Upper lobe of left lung (tissue), 6 donors: Measurements from ENCODE around the gene CTSH. TPM values are rescaled to one million over a fixed set of nuclear protein-coding genes. Genes with fewer than 3 reads are reported as not detected.

Experiments
- ATAC-seq, 2 donors: fragments of 200-7000 bp; cut with Tn5 transposase; one replicate each; pipeline ENCODE4 v1.9.1; 2022; ENCODE audit warnings: mild to moderate bottlenecking in 2 of 2, moderate library complexity in 2 of 2; ENCODE audit not compliant: low FRiP score in 2 of 2
- DNase-seq, 2 donors: peaks; one replicate each; pipeline ENCODE4 v3.0.0-alpha.2; 2019 to 2020
- H3K27ac ChIP-seq, 4 donors: fragments of 200-600 bp; sonication (generic); one replicate each; pipeline ENCODE4 v1.5.1; 2016 to 2019
- H3K27me3 ChIP-seq, 4 donors: fragments of 200-600 bp; sonication (generic); one replicate each; pipeline ENCODE4 v1.5.1; 2017 to 2019
- H3K36me3 ChIP-seq, 4 donors: fragments of 200-600 bp; sonication (generic); one replicate each; pipeline ENCODE4 v1.5.1; 2016 to 2019
- H3K4me1 ChIP-seq, 4 donors: fragments of 200-600 bp; sonication (generic); one replicate each; pipeline ENCODE4 v1.5.1; 2018 to 2019
- H3K4me3 ChIP-seq, 4 donors: fragments of 200-600 bp; sonication (generic); one replicate each; pipeline ENCODE4 v1.5.1; 2017 to 2019; ENCODE audit warnings: mild to moderate bottlenecking in 2 of 4, moderate library complexity in 1 of 4
- H3K9me3 ChIP-seq, 4 donors: fragments of 200-600 bp; sonication (generic); one replicate each; pipeline ENCODE4 v1.5.1; 2018 to 2019
- EP300 ChIP-seq, 4 donors: sonication (generic); formaldehyde crosslinking; IDR thresholded peaks; one replicate each; pipeline ENCODE4 v1.5.1; 2017; ENCODE audit warnings: antibody characterized with exemption in 4 of 4, control low read depth in 2 of 4
- POLR2A ChIP-seq, 4 donors: fragments of 450-650 bp; IDR thresholded peaks; one replicate each; pipeline ENCODE4 v1.5.1; 2016 to 2017; ENCODE audit warnings: antibody characterized with exemption in 4 of 4, mild to moderate bottlenecking in 2 of 4
- POLR2AphosphoS5 ChIP-seq, 2 donors: sonication (generic); formaldehyde crosslinking; IDR thresholded peaks; one replicate each; pipeline ENCODE4 v1.5.1; 2017; ENCODE audit warnings: antibody characterized with exemption in 2 of 2
- WGBS, 2 donors: methylation state at CpG; one replicate each; pipeline ENCODE4 v1.1.5; 2017 to 2018; 5-methylcytosine and 5-hydroxymethylcytosine counted together
- total RNA-seq, 6 donors: library from RNA; depleted of rRNA in 4 of 6; stranded (reverse); fragments of >200 nt in 4 of 6; gene quantifications; one replicate each; pipeline versions ENCODE4 v1.1.0 to v1.2.1, GENCODE V29; 2016 to 2021
- TF ChIP-seq, protein P1 (sequence below), 6 experiments: fragments of 450-650 bp in 4 of 6; fragments of 200-600 bp in 2 of 6; sonication (generic) in 2 of 6; IDR thresholded peaks; one replicate each; pipeline ENCODE4 v1.5.1; 2016 to 2019; ENCODE audit warnings: antibody characterized with exemption in 6 of 6
- donor health status: DM: no; HTN: no; CAD: no; lungs with moderate emphysema.
- donor health status: DM: no; HTN: yes; CAD: no; lungs with severe emphysema.

CTSH gene
- total RNA-seq, 6 donors from 2014 or later = 699 to 3,907 (median 1,498) TPM

DNA sequence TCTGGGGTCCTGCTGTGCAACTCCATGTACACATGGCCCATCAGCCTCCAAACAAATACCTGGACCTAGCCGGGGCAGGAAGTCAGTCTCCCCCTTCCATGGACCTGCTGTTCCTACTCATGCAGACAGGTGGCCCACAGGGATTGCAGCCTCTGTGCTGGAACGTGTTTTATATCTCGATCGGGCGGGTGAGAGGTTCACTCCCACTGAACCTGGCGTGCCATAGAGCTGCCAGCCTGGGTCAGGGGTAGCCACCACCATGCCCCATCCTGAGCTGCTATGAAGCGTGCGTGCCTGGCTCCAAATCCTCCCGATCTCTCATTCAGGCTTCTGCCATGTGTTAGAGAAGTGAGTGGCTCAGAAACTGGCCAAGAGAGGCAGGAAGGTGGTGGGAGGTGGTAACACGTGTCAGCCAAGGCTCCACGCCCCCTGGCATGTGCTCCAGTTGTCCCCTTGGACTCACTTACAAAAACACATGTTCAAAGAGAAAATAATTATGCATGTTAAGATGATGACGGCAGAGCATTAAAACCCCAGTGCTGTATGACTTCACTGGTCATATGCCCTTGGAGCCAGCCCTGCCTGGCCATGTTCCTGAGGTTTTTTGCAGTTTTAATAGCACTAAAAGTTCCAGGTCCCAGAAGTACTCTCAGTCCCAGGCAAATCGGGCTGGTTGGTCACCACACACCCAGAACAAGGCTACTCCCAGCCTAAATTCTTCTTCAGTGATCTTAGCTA is 30.6 kb downstream of the CTSH start:
- no peaks in the 10 kb centered on the region for H3K9me3 ChIP-seq
- TF ChIP-seq POLR2A (IDR thresholded peaks at IDR 0.05) (no peak), EP300 (IDR thresholded peaks at IDR 0.05) (no peak), POLR2AphosphoS5 (IDR thresholded peaks at IDR 0.05) (no peak)
- TF ChIP-seq, protein P1, sequence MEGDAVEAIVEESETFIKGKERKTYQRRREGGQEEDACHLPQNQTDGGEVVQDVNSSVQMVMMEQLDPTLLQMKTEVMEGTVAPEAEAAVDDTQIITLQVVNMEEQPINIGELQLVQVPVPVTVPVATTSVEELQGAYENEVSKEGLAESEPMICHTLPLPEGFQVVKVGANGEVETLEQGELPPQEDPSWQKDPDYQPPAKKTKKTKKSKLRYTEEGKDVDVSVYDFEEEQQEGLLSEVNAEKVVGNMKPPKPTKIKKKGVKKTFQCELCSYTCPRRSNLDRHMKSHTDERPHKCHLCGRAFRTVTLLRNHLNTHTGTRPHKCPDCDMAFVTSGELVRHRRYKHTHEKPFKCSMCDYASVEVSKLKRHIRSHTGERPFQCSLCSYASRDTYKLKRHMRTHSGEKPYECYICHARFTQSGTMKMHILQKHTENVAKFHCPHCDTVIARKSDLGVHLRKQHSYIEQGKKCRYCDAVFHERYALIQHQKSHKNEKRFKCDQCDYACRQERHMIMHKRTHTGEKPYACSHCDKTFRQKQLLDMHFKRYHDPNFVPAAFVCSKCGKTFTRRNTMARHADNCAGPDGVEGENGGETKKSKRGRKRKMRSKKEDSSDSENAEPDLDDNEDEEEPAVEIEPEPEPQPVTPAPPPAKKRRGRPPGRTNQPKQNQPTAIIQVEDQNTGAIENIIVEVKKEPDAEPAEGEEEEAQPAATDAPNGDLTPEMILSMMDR (IDR thresholded peaks at IDR 0.05) = peak in 5 of 6 experiments; percentile 12 to 71 (median 53)
- H3K36me3 ChIP-seq = peaks cover 0 to 73% (median 21%) of the 10 kb centered on the region in 4 donors
- H3K4me3 ChIP-seq = no peak overlapping the region
- no peaks in the 10 kb centered on the region for H3K27me3 ChIP-seq
- peaks cover 24 to 58% (median 40%) of the 10 kb centered on the region in 4 donors for H3K4me1 ChIP-seq
- DNase-seq (no peak), ATAC-seq (peak; percentile 2 to 74)
- 57 to 64% methylated on average over 7 to 13 of the region's 13 CpGs for WGBS, 2 donors
- H3K27ac ChIP-seq = peak overlapping the region in 3 of 4 donors; percentile 25 to 57 (median 45)

DNA sequence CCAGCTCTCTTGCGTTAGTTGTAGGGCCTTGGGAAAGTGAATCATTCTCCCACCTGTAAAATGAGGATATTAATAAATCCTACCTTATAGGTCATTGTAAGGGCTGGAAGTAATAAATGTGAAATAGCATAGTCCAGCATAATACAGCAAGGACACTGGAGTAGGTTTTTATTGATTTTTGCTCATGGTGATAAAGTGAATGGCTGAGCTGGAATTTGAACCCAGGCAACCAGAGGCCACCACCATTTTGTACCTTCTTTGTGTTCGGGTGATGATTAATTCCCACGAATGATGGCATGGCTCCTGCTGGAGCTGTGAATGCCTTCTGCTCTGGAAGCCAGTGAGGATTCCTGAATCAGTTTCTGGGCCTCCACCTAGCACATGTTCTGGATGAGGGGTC is 31.8 kb downstream of the CTSH start:
- no peak for ATAC-seq
- Histone ChIP-seq H3K36me3 (peaks cover 0 to 73% (median 18%) of the 10 kb centered on the region in 4 donors), H3K4me1 (peaks cover 24 to 60% (median 40%) of the 10 kb centered on the region in 4 donors), H3K4me3 (no peak overlapping the region), H3K9me3 (no peaks in the 10 kb centered on the region), H3K27me3 (no peaks in the 10 kb centered on the region), H3K27ac (no peak overlapping the region)
- 87 to 95% methylated on average over 3 of the region's 3 CpGs for WGBS, 2 donors
- no peak for DNase-seq
- TF ChIP-seq, protein P1 (IDR thresholded peaks at IDR 0.05) = no peak
- TF ChIP-seq POLR2AphosphoS5 (IDR thresholded peaks at IDR 0.05) (no peak), EP300 (IDR thresholded peaks at IDR 0.05) (no peak), POLR2A (IDR thresholded peaks at IDR 0.05) (no peak)

DNA sequence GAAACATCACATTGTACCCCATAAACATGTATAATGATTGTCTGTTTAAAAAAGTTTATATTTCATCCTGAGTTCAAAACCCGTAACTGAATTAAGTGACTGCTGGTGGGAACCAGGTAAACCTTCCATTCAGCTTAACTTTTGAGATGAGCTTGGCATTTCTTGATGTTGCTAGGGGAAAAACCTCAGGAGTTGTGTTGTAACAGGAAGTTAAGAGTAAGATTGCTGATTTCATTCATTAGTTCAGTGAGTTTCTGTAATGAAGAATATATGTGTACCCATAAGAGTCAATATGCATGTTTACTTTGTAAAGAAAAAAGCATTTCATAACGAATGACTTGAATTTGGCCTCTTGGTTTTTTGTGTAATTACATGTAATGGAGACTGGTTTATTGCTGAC is 32.5 kb downstream of the CTSH start:
- H3K27me3 ChIP-seq = no peaks in the 10 kb centered on the region
- peaks cover 20 to 53% (median 35%) of the 10 kb centered on the region in 4 donors for H3K4me1 ChIP-seq
- DNase-seq (no peak), ATAC-seq (no peak)
- H3K27ac ChIP-seq = peak overlapping the region in 1 of 4 donors; percentile 14
- H3K36me3 ChIP-seq = peaks cover 0 to 74% (median 18%) of the 10 kb centered on the region in 4 donors
- H3K9me3 ChIP-seq = no peaks in the 10 kb centered on the region
- 71 to 77% methylated on average over 2 of the region's 2 CpGs for WGBS, 2 donors
- no peak overlapping the region for H3K4me3 ChIP-seq
- TF ChIP-seq, protein P1 (IDR thresholded peaks at IDR 0.05) = no peak
- TF ChIP-seq POLR2A (IDR thresholded peaks at IDR 0.05) (no peak), POLR2AphosphoS5 (IDR thresholded peaks at IDR 0.05) (no peak), EP300 (IDR thresholded peaks at IDR 0.05) (no peak)

DNA sequence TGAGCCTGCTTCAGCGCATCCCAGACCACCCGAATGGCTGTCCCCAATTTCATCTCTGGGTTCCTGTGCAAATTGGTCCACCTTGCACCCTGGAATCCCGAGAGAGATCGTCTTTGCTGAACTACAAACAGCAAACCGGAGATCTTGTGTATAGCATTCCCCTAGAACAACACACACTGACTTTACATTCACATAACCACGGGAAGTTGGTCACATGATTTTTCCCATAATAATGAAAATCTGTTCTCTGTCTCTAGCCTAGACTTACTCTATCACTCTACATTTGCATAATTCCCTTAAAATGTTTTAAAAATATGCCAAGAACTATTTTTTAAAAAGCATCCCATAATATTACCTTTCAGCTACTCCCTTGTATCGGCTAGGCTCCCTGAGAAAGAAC is 34.6 kb downstream of the CTSH start:
- H3K4me3 ChIP-seq = no peak overlapping the region
- H3K36me3 ChIP-seq = peaks cover 0 to 89% (median 22%) of the 10 kb centered on the region in 4 donors
- DNase-seq (no peak), ATAC-seq (no peak)
- WGBS, 2 donors = 85% methylated on average over 7 of the region's 7 CpGs
- TF ChIP-seq, protein P1 (IDR thresholded peaks at IDR 0.05) = no peak
- no peak for TF ChIP-seq EP300 (IDR thresholded peaks at IDR 0.05)
- H3K9me3 ChIP-seq = no peaks in the 10 kb centered on the region
- peaks cover 12 to 46% (median 23%) of the 10 kb centered on the region in 4 donors for H3K4me1 ChIP-seq
- H3K27me3 ChIP-seq = no peaks in the 10 kb centered on the region
- H3K27ac ChIP-seq = no peak overlapping the region
